KMS-11 (cell line): Measurements from ENCODE around the gene CTDSPL2.
"Not testable (repeated sequence)": the region's sequence is repeated elsewhere in the genome, so short reads cannot be mapped to it uniquely, and the experiment has no call there.

Experiments used
- H2AFZ ChIP-seq: fragments of 200-600 bp; sonication (generic); 2 replicates; pipeline ENCODE4 v1.6.1; 2016; ENCODE audit warnings: antibody characterized with exemption, mixed run types, low read depth
- H3K27ac ChIP-seq: fragments of 200-600 bp; sonication (generic); 2 replicates; pipeline ENCODE4 v1.6.1; 2016; ENCODE audit warnings: mild to moderate bottlenecking, mixed run types
- H3K27me3 ChIP-seq: fragments of 200-600 bp; sonication (generic); 2 replicates; pipeline ENCODE4 v1.6.1; 2017; ENCODE audit warnings: mild to moderate bottlenecking, low read depth, mixed run types, moderate library complexity; ENCODE audit not compliant: insufficient read depth
- H3K36me3 ChIP-seq: fragments of 200-600 bp; sonication (generic); 2 replicates; pipeline ENCODE4 v1.6.1; 2017; ENCODE audit warnings: mild to moderate bottlenecking, mixed run types; ENCODE audit not compliant: insufficient read depth
- H3K4me1 ChIP-seq: fragments of 200-600 bp; sonication (generic); 2 replicates; pipeline ENCODE4 v1.6.1; 2016; ENCODE audit warnings: mild to moderate bottlenecking, low read depth, mixed run types; ENCODE audit not compliant: poor library complexity, severe bottlenecking
- H3K4me2 ChIP-seq: fragments of 200-600 bp; sonication (generic); 2 replicates; pipeline ENCODE4 v1.7.0; 2016; ENCODE audit warnings: mild to moderate bottlenecking, mixed run types
- H3K4me3 ChIP-seq: fragments of 200-600 bp; sonication (generic); IDR thresholded peaks from 2 replicates; pipeline ENCODE4 v1.6.1; 2017; ENCODE audit warnings: low read depth, low read length, mixed read lengths; ENCODE audit not compliant: insufficient read depth
- H3K79me2 ChIP-seq: fragments of 200-600 bp; sonication (generic); 2 replicates; pipeline ENCODE4 v1.6.1; 2016; ENCODE audit warnings: low read depth, mixed run types; ENCODE audit not compliant: insufficient read depth
- H3K9ac ChIP-seq: fragments of 200-600 bp; sonication (generic); 2 replicates; pipeline ENCODE4 v1.6.1; 2016; ENCODE audit warnings: mild to moderate bottlenecking, mixed run types
- H4K20me1 ChIP-seq: fragments of 200-600 bp; sonication (generic); 2 replicates; pipeline ENCODE4 v1.6.1; 2016; ENCODE audit warnings: mild to moderate bottlenecking, mixed run types; ENCODE audit not compliant: insufficient read depth
- CTCF ChIP-seq: fragments of 200-600 bp; sonication (generic); conservative IDR thresholded peaks from 2 replicates; pipeline ENCODE4 v1.6.1; 2017; ENCODE audit warnings: low read depth, mild to moderate bottlenecking, antibody characterized with exemption, low read length, moderate library complexity, mixed read lengths

CTDSPL2 gene

GRCh38 chr15:44541282-44541958 is 114.0 kb downstream of the CTDSPL2 start:
- Histone ChIP-seq H3K27ac (no peak overlapping the region), H4K20me1 (peaks cover 21% of the 10 kb centered on the region), H3K36me3 (peaks cover 3% of the 10 kb centered on the region; the same call in 1 of the 2 replicates), H3K4me1 (peaks cover 74% of the 10 kb centered on the region), H3K4me2 (no peak overlapping the region; the same call in 1 of the 2 replicates), H3K79me2 (peaks cover 91% of the 10 kb centered on the region), H3K27me3 (no peaks in the 10 kb centered on the region), H2AFZ (no peak overlapping the region), H3K9ac (no peak overlapping the region), H3K4me3 (no peak overlapping the region)
- TF ChIP-seq CTCF: no peak

- no peak overlapping the region for H3K4me3 ChIP-seq
- no peak for TF ChIP-seq CTCF
- H3K27me3 ChIP-seq: no peaks in the 10 kb centered on the region
- peaks cover 96% of the 10 kb centered on the region for H3K79me2 ChIP-seq
- peaks cover 28% of the 10 kb centered on the region for H4K20me1 ChIP-seq
- peaks cover 85% of the 10 kb centered on the region for H3K4me1 ChIP-seq
- H2AFZ ChIP-seq: no peak overlapping the region
- H3K27ac ChIP-seq: no peak overlapping the region; the same call in 1 of the 2 replicates
- H3K9ac ChIP-seq: no peak overlapping the region
- H3K4me2 ChIP-seq: no peak overlapping the region
- peaks cover 3% of the 10 kb centered on the region; the same call in 1 of the 2 replicates for H3K36me3 ChIP-seq
Observed at GRCh38 chr15:44542596-44542995, 115.2 kb downstream of the CTDSPL2 start.

GRCh38 chr15:44544745-44545144 is 117.3 kb downstream of the CTDSPL2 start:
- Histone ChIP-seq H3K4me2 (peak overlapping the region; percentile 83), H3K4me1 (peaks cover 81% of the 10 kb centered on the region), H4K20me1 (peaks cover 43% of the 10 kb centered on the region), H3K27ac (peak overlapping the region; percentile 77; the same call in 1 of the 2 replicates), H3K79me2 (peaks cover 96% of the 10 kb centered on the region)
- H3K4me3 ChIP-seq, H2AFZ ChIP-seq, H3K9ac ChIP-seq, H3K27me3 ChIP-seq, H3K36me3 ChIP-seq: not testable (repeated sequence)

GRCh38 chr15:44545913-44546802 is 118.7 kb downstream of the CTDSPL2 start:
- Histone ChIP-seq H4K20me1 (peaks cover 48% of the 10 kb centered on the region), H3K9ac (no peak overlapping the region; the same call in 1 of the 2 replicates), H3K27ac (peak overlapping the region; percentile 77), H3K4me3 (no peak overlapping the region), H3K4me2 (peak overlapping the region; percentile 83), H3K79me2 (peaks cover 98% of the 10 kb centered on the region), H3K27me3 (no peaks in the 10 kb centered on the region), H2AFZ (no peak overlapping the region), H3K36me3 (no peaks in the 10 kb centered on the region; the same call in 1 of the 2 replicates), H3K4me1 (peaks cover 71% of the 10 kb centered on the region)
- peak; percentile 65 for TF ChIP-seq CTCF

GRCh38 chr15:44549152-44549551 is 121.7 kb downstream of the CTDSPL2 start:
- not testable (repeated sequence) for H3K4me2 ChIP-seq, H3K4me3 ChIP-seq, H3K27ac ChIP-seq, H3K9ac ChIP-seq, H3K27me3 ChIP-seq, H2AFZ ChIP-seq, H3K36me3 ChIP-seq
- peaks cover 84% of the 10 kb centered on the region for H3K79me2 ChIP-seq
- peaks cover 47% of the 10 kb centered on the region for H3K4me1 ChIP-seq
- H4K20me1 ChIP-seq: peaks cover 43% of the 10 kb centered on the region
